ENCODE results near the gene SLC22A8. TPM values are rescaled to one million over a fixed set of nuclear protein-coding genes. Genes with fewer than 3 reads are reported as not detected.

SLC22A8 gene
- total RNA-seq, 1 donor from 2014 or later, result not detected

GRCh38 chr11:62996271-62996670 lies 19.4 kb downstream of the SLC22A8 start:
- Mint-ChIP-seq H3K4me1 (ENCODE audit: low read depth, unreplicated experiment) (no peaks in the 10 kb centered on the region), H3K4me3 (ENCODE audit: unreplicated experiment) (no peak overlapping the region)

GRCh38 chr11:62994775-62995174 lies 20.9 kb downstream of the SLC22A8 start:
- no peaks in the 10 kb centered on the region for H3K4me1 ChIP-seq (ENCODE audit: insufficient read depth, low read length)
- no peak overlapping the region for H3K27ac ChIP-seq (ENCODE audit: low read depth, low read length)
- H3K9me3 Mint-ChIP-seq (ENCODE audit: unreplicated experiment), result peaks cover 9% of the 10 kb centered on the region
- H3K27ac Mint-ChIP-seq (ENCODE audit: unreplicated experiment), result no peak overlapping the region
- H3K36me3 Mint-ChIP-seq (ENCODE audit: low read depth, unreplicated experiment), result no peaks in the 10 kb centered on the region
- no peak overlapping the region for H3K4me3 Mint-ChIP-seq (ENCODE audit: unreplicated experiment)
- no peaks in the 10 kb centered on the region for H4K20me1 ChIP-seq (ENCODE audit: insufficient read depth, low read length)
- no peak for FAIRE-seq
- no peaks in the 10 kb centered on the region for H3K27me3 ChIP-seq (ENCODE audit: insufficient read depth, low read length)
- H3K27me3 Mint-ChIP-seq (ENCODE audit: low read depth, unreplicated experiment), result peaks cover 49% of the 10 kb centered on the region
- no peak overlapping the region for H2AFZ ChIP-seq (ENCODE audit: low read depth, low read length)
- no peak for DNase-seq (ENCODE audit: low read depth)
- H3K9ac ChIP-seq (ENCODE audit: low read length), result no peak overlapping the region
- no peaks in the 10 kb centered on the region for H3K36me3 ChIP-seq (ENCODE audit: insufficient read depth, low read length)
- no peaks in the 10 kb centered on the region for H3K9me3 ChIP-seq (ENCODE audit: insufficient read depth, low read depth, low read length)
- no peaks in the 10 kb centered on the region for H3K79me2 ChIP-seq (ENCODE audit: insufficient read depth, low read length)
- no peak for TF ChIP-seq EZH2 (IDR thresholded peaks at IDR 0.05; ENCODE audit: insufficient read depth, low read length)
- TF ChIP-seq, protein P1, sequence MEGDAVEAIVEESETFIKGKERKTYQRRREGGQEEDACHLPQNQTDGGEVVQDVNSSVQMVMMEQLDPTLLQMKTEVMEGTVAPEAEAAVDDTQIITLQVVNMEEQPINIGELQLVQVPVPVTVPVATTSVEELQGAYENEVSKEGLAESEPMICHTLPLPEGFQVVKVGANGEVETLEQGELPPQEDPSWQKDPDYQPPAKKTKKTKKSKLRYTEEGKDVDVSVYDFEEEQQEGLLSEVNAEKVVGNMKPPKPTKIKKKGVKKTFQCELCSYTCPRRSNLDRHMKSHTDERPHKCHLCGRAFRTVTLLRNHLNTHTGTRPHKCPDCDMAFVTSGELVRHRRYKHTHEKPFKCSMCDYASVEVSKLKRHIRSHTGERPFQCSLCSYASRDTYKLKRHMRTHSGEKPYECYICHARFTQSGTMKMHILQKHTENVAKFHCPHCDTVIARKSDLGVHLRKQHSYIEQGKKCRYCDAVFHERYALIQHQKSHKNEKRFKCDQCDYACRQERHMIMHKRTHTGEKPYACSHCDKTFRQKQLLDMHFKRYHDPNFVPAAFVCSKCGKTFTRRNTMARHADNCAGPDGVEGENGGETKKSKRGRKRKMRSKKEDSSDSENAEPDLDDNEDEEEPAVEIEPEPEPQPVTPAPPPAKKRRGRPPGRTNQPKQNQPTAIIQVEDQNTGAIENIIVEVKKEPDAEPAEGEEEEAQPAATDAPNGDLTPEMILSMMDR (IDR thresholded peaks at IDR 0.05; ENCODE audit: insufficient read depth, low read depth, low read length), result no peak
- H3K4me3 ChIP-seq (ENCODE audit: insufficient read depth, low read depth, low read length), result no peak overlapping the region
- H3K4me1 Mint-ChIP-seq (ENCODE audit: low read depth, unreplicated experiment), result no peaks in the 10 kb centered on the region
- H3K4me2 ChIP-seq (ENCODE audit: low read length), result no peak overlapping the region

More at GRCh38 chr11:62996271-62996670, 19.4 kb downstream of the SLC22A8 start:
- Histone ChIP-seq H3K4me3 (ENCODE audit: insufficient read depth, low read depth, low read length) (no peak overlapping the region), H3K9ac (ENCODE audit: low read length) (no peak overlapping the region), H4K20me1 (ENCODE audit: insufficient read depth, low read length) (no peaks in the 10 kb centered on the region), H3K9me3 (ENCODE audit: insufficient read depth, low read depth, low read length) (no peaks in the 10 kb centered on the region), H3K4me1 (ENCODE audit: insufficient read depth, low read length) (no peaks in the 10 kb centered on the region), H3K4me2 (ENCODE audit: low read length) (no peak overlapping the region), H3K27me3 (ENCODE audit: insufficient read depth, low read length) (no peaks in the 10 kb centered on the region), H2AFZ (ENCODE audit: low read depth, low read length) (no peak overlapping the region), H3K36me3 (ENCODE audit: insufficient read depth, low read length) (no peaks in the 10 kb centered on the region), H3K79me2 (ENCODE audit: insufficient read depth, low read length) (no peaks in the 10 kb centered on the region), H3K27ac (ENCODE audit: low read depth, low read length) (no peak overlapping the region)
- H3K27me3 Mint-ChIP-seq (ENCODE audit: low read depth, unreplicated experiment), result peaks cover 53% of the 10 kb centered on the region
- no peak overlapping the region for H3K27ac Mint-ChIP-seq (ENCODE audit: unreplicated experiment)
- DNase-seq (ENCODE audit: low read depth), result no peak
- H3K36me3 Mint-ChIP-seq (ENCODE audit: low read depth, unreplicated experiment), result no peaks in the 10 kb centered on the region
- peaks cover 12% of the 10 kb centered on the region for H3K9me3 Mint-ChIP-seq (ENCODE audit: unreplicated experiment)
- TF ChIP-seq EZH2 (IDR thresholded peaks at IDR 0.05; ENCODE audit: insufficient read depth, low read length), result no peak
- TF ChIP-seq, protein P1 (IDR thresholded peaks at IDR 0.05; ENCODE audit: insufficient read depth, low read depth, low read length), result no peak
- no peak for FAIRE-seq

DNA sequence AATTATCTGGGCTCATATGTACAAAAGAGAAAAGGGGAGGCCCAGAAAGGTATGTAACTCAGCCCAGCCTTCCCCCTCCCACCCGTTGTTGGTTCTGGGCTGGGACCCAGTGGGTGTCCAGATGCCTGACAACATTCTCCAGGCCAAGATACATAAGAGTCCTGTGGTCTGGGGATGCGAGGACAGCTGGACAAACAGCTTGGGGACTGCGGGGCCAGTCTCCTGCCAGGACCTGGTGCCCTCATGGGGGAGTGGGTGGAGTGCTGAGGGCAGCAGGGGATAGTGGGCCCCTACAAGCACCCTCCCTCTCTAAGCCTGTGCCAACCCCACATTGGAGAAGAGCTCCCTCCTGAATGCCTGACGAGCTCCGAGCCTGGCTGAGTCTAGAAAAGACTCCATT lies 27.4 kb downstream of the SLC22A8 start:
- H3K36me3 Mint-ChIP-seq (ENCODE audit: low read depth, unreplicated experiment), result no peaks in the 10 kb centered on the region
- Histone ChIP-seq H3K4me3 (ENCODE audit: insufficient read depth, low read depth, low read length) (no peak overlapping the region), H3K9ac (ENCODE audit: low read length) (no peak overlapping the region), H3K4me1 (ENCODE audit: insufficient read depth, low read length) (no peaks in the 10 kb centered on the region), H2AFZ (ENCODE audit: low read depth, low read length) (no peak overlapping the region), H3K27ac (ENCODE audit: low read depth, low read length) (no peak overlapping the region), H4K20me1 (ENCODE audit: insufficient read depth, low read length) (no peaks in the 10 kb centered on the region), H3K36me3 (ENCODE audit: insufficient read depth, low read length) (no peaks in the 10 kb centered on the region), H3K79me2 (ENCODE audit: insufficient read depth, low read length) (no peaks in the 10 kb centered on the region), H3K27me3 (ENCODE audit: insufficient read depth, low read length) (no peaks in the 10 kb centered on the region), H3K4me2 (ENCODE audit: low read length) (no peak overlapping the region), H3K9me3 (ENCODE audit: insufficient read depth, low read depth, low read length) (no peaks in the 10 kb centered on the region)
- no peak for TF ChIP-seq EZH2 (IDR thresholded peaks at IDR 0.05; ENCODE audit: insufficient read depth, low read length)
- TF ChIP-seq, protein P1 (IDR thresholded peaks at IDR 0.05; ENCODE audit: insufficient read depth, low read depth, low read length), result no peak
- no peak overlapping the region for H3K27ac Mint-ChIP-seq (ENCODE audit: unreplicated experiment)
- no peak overlapping the region for H3K4me3 Mint-ChIP-seq (ENCODE audit: unreplicated experiment)
- H3K9me3 Mint-ChIP-seq (ENCODE audit: unreplicated experiment), result peaks cover 2% of the 10 kb centered on the region
- FAIRE-seq, result no peak
- peaks cover 33% of the 10 kb centered on the region for H3K27me3 Mint-ChIP-seq (ENCODE audit: low read depth, unreplicated experiment)
- no peak for DNase-seq (ENCODE audit: low read depth)
- no peaks in the 10 kb centered on the region for H3K4me1 Mint-ChIP-seq (ENCODE audit: low read depth, unreplicated experiment)

Measured in astrocyte (in vitro differentiated cells and primary cell).